OCI-LY7 (cell line): ENCODE data around the gene GABRG3. TPM values are rescaled to one million over a fixed set of nuclear protein-coding genes. Genes with fewer than 3 reads are reported as not detected.

ENCODE experiments used
- BruUV-seq: library from RNA; stranded (reverse); fragments of 400-500 nt; replicated peaks from 2 replicates; lab custom pipeline; 2021; lab: Mats Ljungman, UMichigan
- CTCF ChIA-PET: fragments of 300-600 bp; sonication (Branson Sonifier 250); formaldehyde crosslinking; loops from one replicate; lab custom pipeline; 2022; ENCODE audit warnings: antibody characterized with exemption; ENCODE audit not compliant: unreplicated experiment; lab: Charles Lee
- POLR2A ChIA-PET: fragments of 300-600 bp; sonication (Branson Sonifier 250); formaldehyde crosslinking; loops from one replicate; lab custom pipeline; 2022; ENCODE audit warnings: antibody characterized with exemption; lab: Charles Lee
- DNase-seq: peaks from one replicate; pipeline ENCODE4 v3.0.0-alpha.2; 2015; ENCODE audit warnings: low spot score
- H2AFZ ChIP-seq: fragments of 200-600 bp; sonication (generic), shearing (Covaris generic); 2 replicates; pipeline ENCODE4 v1.6.1; 2014; ENCODE audit warnings: mild to moderate bottlenecking, antibody characterized with exemption, low read length, moderate library complexity
- H3K27ac ChIP-seq: fragments of 200-600 bp; sonication (generic); 2 replicates; pipeline ENCODE4 v1.5.1; 2014; ENCODE audit warnings: mixed run types, low read depth, mild to moderate bottlenecking, moderate library complexity, low read length, inconsistent platforms; ENCODE audit not compliant: poor library complexity, severe bottlenecking
- H3K36me3 ChIP-seq: fragments of 200-600 bp; sonication (generic); 2 replicates; pipeline ENCODE4 v1.6.1; 2014; ENCODE audit warnings: mild to moderate bottlenecking, antibody characterized with exemption, low read length, moderate library complexity, mixed read lengths; ENCODE audit not compliant: insufficient read depth
- H3K4me1 ChIP-seq: fragments of 200-600 bp; sonication (generic); 2 replicates; pipeline ENCODE4 v1.5.1; 2014; ENCODE audit warnings: mild to moderate bottlenecking, low read length; ENCODE audit not compliant: insufficient read depth, poor library complexity, severe bottlenecking
- H3K4me2 ChIP-seq: fragments of 200-600 bp; sonication (generic); 2 replicates; pipeline ENCODE4 v1.6.1; 2014; ENCODE audit warnings: mild to moderate bottlenecking, low read length
- H3K4me3 ChIP-seq: fragments of 200-600 bp; sonication (generic); 2 replicates; pipeline ENCODE4 v1.5.1; 2014; ENCODE audit warnings: mild to moderate bottlenecking, low read depth, low read length; ENCODE audit not compliant: poor library complexity, severe bottlenecking
- H3K79me2 ChIP-seq: fragments of 200-600 bp; sonication (generic); 2 replicates; pipeline ENCODE4 v1.6.1; 2016; ENCODE audit warnings: low read depth, mild to moderate bottlenecking, low read length, moderate library complexity, mixed read lengths; ENCODE audit not compliant: insufficient read depth
- H3K9me2 ChIP-seq: fragments of 200-600 bp; sonication (generic); 2 replicates; pipeline ENCODE4 v1.6.1; 2016; ENCODE audit warnings: mild to moderate bottlenecking, low read length, mixed read lengths; ENCODE audit not compliant: insufficient read depth
- H3K9me3 ChIP-seq: fragments of 200-600 bp; sonication (generic); 2 replicates; pipeline ENCODE4 v1.6.1; 2014; ENCODE audit warnings: mild to moderate bottlenecking, mixed run types, low read length, mixed read lengths
- H4K20me1 ChIP-seq: fragments of 200-600 bp; sonication (generic); 2 replicates; pipeline ENCODE4 v1.6.1; 2014; ENCODE audit warnings: mild to moderate bottlenecking, antibody characterized with exemption, low read length, moderate library complexity, mixed read lengths; ENCODE audit not compliant: insufficient read depth
- EZH2phosphoT487 ChIP-seq: fragments of 200-600 bp; sonication (generic); IDR thresholded peaks from 2 replicates; pipeline ENCODE4 v1.6.1; 2018; ENCODE audit warnings: low read depth, borderline replicate concordance, mild to moderate bottlenecking, mixed run types, antibody characterized with exemption, low read length, moderate library complexity, mixed read lengths
- intact Hi-C: fragments of 100-400 bp; cut with micrococcal nuclease; formaldehyde crosslinking; loops from one replicate; pipeline ENCODE4 v1.10.0; 2022; ENCODE audit not compliant: unreplicated experiment
- total RNA-seq, 2 experiments: library from RNA; depleted of rRNA in 1 of 2; stranded (reverse); fragments of >200 nt in 1 of 2; shearing (Covaris generic) in 1 of 2; gene quantifications; 2 replicates each; pipeline ENCODE4 v1.2.3, GENCODE V29; 2014 to 2022
- TF ChIP-seq, protein P1 (sequence below): fragments of 200-600 bp; sonication (generic); conservative IDR thresholded peaks from 2 replicates; pipeline ENCODE4 v1.5.1; 2014; ENCODE audit warnings: mild to moderate bottlenecking, antibody characterized with exemption, low read length, moderate library complexity, mixed read lengths

Gene GABRG3
- total RNA-seq, 2 experiments from 2014 or later = not detected

DNA sequence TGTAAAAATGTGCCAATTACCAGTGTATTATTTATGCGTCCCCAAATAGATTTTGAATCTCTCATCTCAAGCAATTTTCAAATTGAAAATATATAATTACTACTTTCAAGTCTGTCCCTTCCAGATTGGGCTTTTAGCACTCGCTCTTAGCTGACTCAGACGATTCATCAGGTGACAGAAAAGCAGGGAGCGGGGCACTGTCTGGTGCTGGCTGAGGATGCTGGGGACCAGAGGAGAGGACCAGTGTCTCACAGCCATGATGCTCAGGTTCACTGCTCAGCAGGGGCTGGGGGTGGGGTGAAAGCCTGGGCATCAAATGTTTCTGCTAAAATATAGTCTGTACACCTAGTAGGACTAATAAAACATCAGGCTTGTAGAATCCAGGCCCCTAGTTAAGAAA is 199.9 kb downstream of the GABRG3 start:
- Histone ChIP-seq H4K20me1 (no peaks in the 10 kb centered on the region), H3K9me3 (no peaks in the 10 kb centered on the region), H3K4me3 (no peak overlapping the region), H3K79me2 (no peaks in the 10 kb centered on the region), H3K27ac (no peak overlapping the region), H3K36me3 (no peaks in the 10 kb centered on the region), H3K9me2 (no peaks in the 10 kb centered on the region), H3K4me1 (no peaks in the 10 kb centered on the region), H2AFZ (no peak overlapping the region), H3K4me2 (no peak overlapping the region)
- CTCF ChIA-PET = no interaction called here
- POLR2A ChIA-PET = no interaction called here
- BruUV-seq = no TSS peak
- TF ChIP-seq, protein P1, sequence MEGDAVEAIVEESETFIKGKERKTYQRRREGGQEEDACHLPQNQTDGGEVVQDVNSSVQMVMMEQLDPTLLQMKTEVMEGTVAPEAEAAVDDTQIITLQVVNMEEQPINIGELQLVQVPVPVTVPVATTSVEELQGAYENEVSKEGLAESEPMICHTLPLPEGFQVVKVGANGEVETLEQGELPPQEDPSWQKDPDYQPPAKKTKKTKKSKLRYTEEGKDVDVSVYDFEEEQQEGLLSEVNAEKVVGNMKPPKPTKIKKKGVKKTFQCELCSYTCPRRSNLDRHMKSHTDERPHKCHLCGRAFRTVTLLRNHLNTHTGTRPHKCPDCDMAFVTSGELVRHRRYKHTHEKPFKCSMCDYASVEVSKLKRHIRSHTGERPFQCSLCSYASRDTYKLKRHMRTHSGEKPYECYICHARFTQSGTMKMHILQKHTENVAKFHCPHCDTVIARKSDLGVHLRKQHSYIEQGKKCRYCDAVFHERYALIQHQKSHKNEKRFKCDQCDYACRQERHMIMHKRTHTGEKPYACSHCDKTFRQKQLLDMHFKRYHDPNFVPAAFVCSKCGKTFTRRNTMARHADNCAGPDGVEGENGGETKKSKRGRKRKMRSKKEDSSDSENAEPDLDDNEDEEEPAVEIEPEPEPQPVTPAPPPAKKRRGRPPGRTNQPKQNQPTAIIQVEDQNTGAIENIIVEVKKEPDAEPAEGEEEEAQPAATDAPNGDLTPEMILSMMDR = no peak
- TF ChIP-seq EZH2phosphoT487 = no peak
- intact Hi-C loops = no loop called here
- DNase-seq = no peak

DNA sequence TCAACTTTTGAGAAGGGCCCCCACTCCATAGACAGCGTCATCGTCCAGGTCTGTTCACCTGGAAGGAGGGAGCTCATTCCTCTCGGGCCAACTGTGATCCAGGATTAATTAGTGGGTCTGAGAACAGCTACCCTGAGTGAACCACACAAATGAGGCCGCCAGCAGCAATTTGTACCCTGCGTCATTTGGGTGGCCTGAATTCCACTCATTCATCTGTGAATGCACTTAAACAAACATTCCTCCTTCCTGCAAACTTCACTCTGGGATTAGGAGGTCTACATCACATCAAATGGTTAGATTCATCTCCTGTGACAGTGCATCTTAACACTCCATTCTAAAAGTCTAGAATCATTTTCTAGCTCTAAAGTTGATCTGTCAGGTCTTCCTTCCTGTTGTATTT is 201.8 kb downstream of the GABRG3 start:
- TF ChIP-seq EZH2phosphoT487 = no peak
- TF ChIP-seq, protein P1 = no peak
- ChIA-PET POLR2A (no interaction called here), CTCF (no interaction called here)
- Histone ChIP-seq H3K4me2 (no peak overlapping the region), H2AFZ (no peak overlapping the region), H3K36me3 (no peaks in the 10 kb centered on the region), H3K9me2 (no peaks in the 10 kb centered on the region), H3K4me3 (no peak overlapping the region), H4K20me1 (no peaks in the 10 kb centered on the region), H3K4me1 (no peaks in the 10 kb centered on the region), H3K79me2 (no peaks in the 10 kb centered on the region), H3K27ac (no peak overlapping the region), H3K9me3 (peaks cover 6% of the 10 kb centered on the region; the same call in 1 of the 2 replicates)
- BruUV-seq = no TSS peak
- intact Hi-C loops = no loop called here
- no peak for DNase-seq

DNA sequence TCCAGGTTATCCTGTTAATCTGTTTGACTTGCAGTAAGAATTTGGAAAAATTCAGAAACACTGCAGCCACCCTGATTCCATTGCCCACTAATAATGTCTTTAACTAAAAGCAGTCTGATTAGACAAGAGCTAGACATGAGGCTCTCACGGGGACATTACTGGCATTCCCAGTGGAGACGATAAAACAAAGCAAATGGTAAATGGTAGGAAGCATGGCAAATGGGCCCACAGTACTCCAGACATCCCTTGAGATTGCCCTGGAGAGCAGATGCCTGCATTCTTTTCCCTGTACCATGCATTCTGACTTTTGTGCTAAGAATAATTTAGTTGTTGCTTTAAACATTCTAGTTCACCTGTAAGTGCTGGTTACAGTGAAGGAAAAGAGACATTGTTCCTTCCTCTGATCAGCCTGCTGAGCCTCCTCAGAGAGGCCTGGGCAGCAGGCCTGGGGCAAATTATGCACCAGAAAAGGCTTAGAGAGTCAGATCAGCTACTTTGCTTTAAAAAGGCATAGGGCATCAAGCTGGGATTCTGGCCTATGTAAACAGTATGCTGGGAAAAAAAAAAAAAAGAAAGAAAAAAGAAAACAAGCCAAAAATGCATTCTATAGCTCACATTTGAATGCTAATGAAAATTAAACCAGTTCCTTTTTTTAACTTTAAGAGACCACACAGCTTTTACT is 204.6 kb downstream of the GABRG3 start:
- intact Hi-C loops = no loop called here
- H3K4me1 ChIP-seq = no peaks in the 10 kb centered on the region
- POLR2A ChIA-PET = no interaction called here
- H3K4me2 ChIP-seq = no peak overlapping the region
- CTCF ChIA-PET = no interaction called here
- H2AFZ ChIP-seq = no peak overlapping the region
- no peak for DNase-seq
- H3K79me2 ChIP-seq = no peaks in the 10 kb centered on the region
- no TSS peak for BruUV-seq
- H3K4me3 ChIP-seq = no peak overlapping the region
- H3K9me3 ChIP-seq = peaks cover 6% of the 10 kb centered on the region; the same call in 1 of the 2 replicates
- no peaks in the 10 kb centered on the region for H4K20me1 ChIP-seq
- TF ChIP-seq EZH2phosphoT487 = no peak
- TF ChIP-seq, protein P1 = no peak
- H3K36me3 ChIP-seq = no peaks in the 10 kb centered on the region
- no peaks in the 10 kb centered on the region for H3K9me2 ChIP-seq
- H3K27ac ChIP-seq = no peak overlapping the region
